ENCODE data around the gene KDM4C. TPM values are rescaled to one million over a fixed set of nuclear protein-coding genes. Genes with fewer than 3 reads are reported as not detected.

The KDM4C gene
- total RNA-seq, 1 donor from 2014 or later, result 39.8 TPM

GRCh38 chr9:6999794-7000193 lies 242.0 kb downstream of the KDM4C start:
- H3K9me3 ChIP-seq, result no peaks in the 10 kb centered on the region
- no peaks in the 10 kb centered on the region for H3K27me3 ChIP-seq (ENCODE audit: low read depth)
- ATAC-seq (no peak), DNase-seq (no peak)
- TF ChIP-seq, protein P1, sequence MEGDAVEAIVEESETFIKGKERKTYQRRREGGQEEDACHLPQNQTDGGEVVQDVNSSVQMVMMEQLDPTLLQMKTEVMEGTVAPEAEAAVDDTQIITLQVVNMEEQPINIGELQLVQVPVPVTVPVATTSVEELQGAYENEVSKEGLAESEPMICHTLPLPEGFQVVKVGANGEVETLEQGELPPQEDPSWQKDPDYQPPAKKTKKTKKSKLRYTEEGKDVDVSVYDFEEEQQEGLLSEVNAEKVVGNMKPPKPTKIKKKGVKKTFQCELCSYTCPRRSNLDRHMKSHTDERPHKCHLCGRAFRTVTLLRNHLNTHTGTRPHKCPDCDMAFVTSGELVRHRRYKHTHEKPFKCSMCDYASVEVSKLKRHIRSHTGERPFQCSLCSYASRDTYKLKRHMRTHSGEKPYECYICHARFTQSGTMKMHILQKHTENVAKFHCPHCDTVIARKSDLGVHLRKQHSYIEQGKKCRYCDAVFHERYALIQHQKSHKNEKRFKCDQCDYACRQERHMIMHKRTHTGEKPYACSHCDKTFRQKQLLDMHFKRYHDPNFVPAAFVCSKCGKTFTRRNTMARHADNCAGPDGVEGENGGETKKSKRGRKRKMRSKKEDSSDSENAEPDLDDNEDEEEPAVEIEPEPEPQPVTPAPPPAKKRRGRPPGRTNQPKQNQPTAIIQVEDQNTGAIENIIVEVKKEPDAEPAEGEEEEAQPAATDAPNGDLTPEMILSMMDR (IDR thresholded peaks at IDR 0.05), result no peak
- H3K4me3 ChIP-seq, result no peak overlapping the region
- intact Hi-C loops (cut with DNase I), result no loop called here
- H3K4me1 ChIP-seq, result no peaks in the 10 kb centered on the region
- H3K27ac ChIP-seq, result no peak overlapping the region
- peaks cover 32% of the 10 kb centered on the region for H3K36me3 ChIP-seq

DNA sequence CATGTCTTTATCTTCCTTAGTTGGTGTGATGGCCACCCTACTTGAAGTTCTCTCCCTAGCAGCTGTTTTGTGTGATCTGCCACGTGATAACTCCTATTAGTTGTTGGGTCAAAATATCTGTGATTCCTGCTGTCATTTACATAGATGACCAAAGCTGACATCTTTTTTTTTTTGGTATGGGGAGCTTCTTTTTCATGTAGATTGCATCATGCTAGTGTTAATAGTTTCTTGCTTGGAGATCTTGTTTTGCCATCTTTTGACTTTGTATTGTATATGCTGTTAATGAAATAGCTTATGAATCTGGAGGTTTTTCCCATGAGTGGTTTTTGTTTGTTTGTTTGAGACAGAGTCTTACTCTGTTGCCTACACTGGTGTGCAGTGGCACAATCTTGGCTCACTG lies 243.8 kb downstream of the KDM4C start:
- TF ChIP-seq, protein P1 (IDR thresholded peaks at IDR 0.05), result no peak

GRCh38 chr9:7003861-7004260 lies 246.1 kb downstream of the KDM4C start:
- TF ChIP-seq, protein P1 (IDR thresholded peaks at IDR 0.05), result no peak

More for the DNA sequence above, 243.8 kb downstream of the KDM4C start:
- Histone ChIP-seq H3K9me3 (no peaks in the 10 kb centered on the region), H3K36me3 (peaks cover 16% of the 10 kb centered on the region), H3K4me1 (no peaks in the 10 kb centered on the region), H3K4me3 (no peak overlapping the region), H3K27me3 (ENCODE audit: low read depth) (no peaks in the 10 kb centered on the region), H3K27ac (no peak overlapping the region)
- ATAC-seq (no peak), DNase-seq (no peak)
- intact Hi-C loops (cut with DNase I), result no loop called here

GRCh38 chr9:7006417-7006816 lies 248.6 kb downstream of the KDM4C start:
- no peak for DNase-seq
- intact Hi-C loops (cut with DNase I), result no loop called here
- no peaks in the 10 kb centered on the region for H3K4me1 ChIP-seq
- H3K27me3 ChIP-seq (ENCODE audit: low read depth), result no peaks in the 10 kb centered on the region
- no peak overlapping the region for H3K27ac ChIP-seq
- TF ChIP-seq, protein P1 (IDR thresholded peaks at IDR 0.05), result no peak
- no peak for ATAC-seq
- H3K4me3 ChIP-seq, result no peak overlapping the region
- peaks cover 23% of the 10 kb centered on the region for H3K36me3 ChIP-seq
- H3K9me3 ChIP-seq, result no peaks in the 10 kb centered on the region

More at GRCh38 chr9:7003861-7004260, 246.1 kb downstream of the KDM4C start:
- no peak for ATAC-seq
- no peak overlapping the region for H3K4me3 ChIP-seq
- H3K4me1 ChIP-seq, result no peaks in the 10 kb centered on the region
- H3K36me3 ChIP-seq, result peaks cover 19% of the 10 kb centered on the region
- no peak for DNase-seq
- intact Hi-C loops (cut with DNase I), result no loop called here
- H3K27me3 ChIP-seq (ENCODE audit: low read depth), result no peaks in the 10 kb centered on the region
- H3K9me3 ChIP-seq, result no peaks in the 10 kb centered on the region
- H3K27ac ChIP-seq, result no peak overlapping the region

- H3K4me3 ChIP-seq, result no peak overlapping the region
- no peak for ATAC-seq
- H3K27me3 ChIP-seq (ENCODE audit: low read depth), result no peaks in the 10 kb centered on the region
- intact Hi-C loops (cut with DNase I), result no loop called here
- DNase-seq, result no peak
- H3K27ac ChIP-seq, result no peak overlapping the region
- peaks cover 34% of the 10 kb centered on the region for H3K36me3 ChIP-seq
- TF ChIP-seq, protein P1 (IDR thresholded peaks at IDR 0.05), result no peak
- H3K9me3 ChIP-seq, result no peaks in the 10 kb centered on the region
- H3K4me1 ChIP-seq, result no peaks in the 10 kb centered on the region
Observed at GRCh38 chr9:7008411-7008810, 250.6 kb downstream of the KDM4C start.

GRCh38 chr9:7009065-7009464 lies 251.3 kb downstream of the KDM4C start:
- ATAC-seq, result no peak

More at GRCh38 chr9:7009065-7009464, 251.3 kb downstream of the KDM4C start:
- TF ChIP-seq, protein P1 (IDR thresholded peaks at IDR 0.05), result no peak
- intact Hi-C loops (cut with DNase I), result no loop called here
- H3K4me1 ChIP-seq, result no peaks in the 10 kb centered on the region
- no peaks in the 10 kb centered on the region for H3K9me3 ChIP-seq
- no peak overlapping the region for H3K4me3 ChIP-seq
- no peak for DNase-seq
- H3K27ac ChIP-seq, result no peak overlapping the region
- H3K27me3 ChIP-seq (ENCODE audit: low read depth), result no peaks in the 10 kb centered on the region
- H3K36me3 ChIP-seq, result peaks cover 40% of the 10 kb centered on the region
